Spleen (tissue), 11 donors: ENCODE results near the gene C7. TPM values are rescaled to one million over a fixed set of nuclear protein-coding genes. Genes with fewer than 3 reads are reported as not detected.

Experiments
- DNase-seq: peaks from one replicate; pipeline ENCODE4 v3.0.0-alpha.2; 2020
- H3K27ac ChIP-seq, 8 donors: fragments of 200-600 bp; sonication (generic) in 7 of 8; 1 replicate in 4 of 8; 2 replicates in 4 of 8; pipeline versions ENCODE4 v1.5.0 to v1.8.0; 2016 to 2021; ENCODE audit warnings: inconsistent platforms in 4 of 8, mild to moderate bottlenecking in 4 of 8, moderate library complexity in 1 of 8
- H3K27me3 ChIP-seq, 7 donors: fragments of 200-600 bp; sonication (generic) in 6 of 7; replicated peaks in 1 of 7; 1 replicate in 4 of 7; 2 replicates in 3 of 7; pipeline versions ENCODE4 v1.5.0 to v1.8.0; 2016 to 2021; ENCODE audit warnings: inconsistent platforms in 3 of 7, mild to moderate bottlenecking in 1 of 7
- H3K36me3 ChIP-seq, 6 donors: fragments of 200-600 bp; sonication (generic) in 5 of 6; 1 replicate in 4 of 6; 2 replicates in 2 of 6; pipeline versions ENCODE4 v1.5.0 to v1.8.0; 2016 to 2021; ENCODE audit warnings: inconsistent platforms in 2 of 6
- H3K4me1 ChIP-seq, 6 donors: fragments of 200-600 bp; sonication (generic) in 5 of 6; 1 replicate in 3 of 6; 2 replicates in 3 of 6; pipeline versions ENCODE4 v1.5.0 to v1.8.0; 2016 to 2021; ENCODE audit warnings: inconsistent platforms in 3 of 6
- H3K4me3 ChIP-seq, 8 donors: fragments of 200-600 bp; sonication (generic) in 7 of 8; 1 replicate in 4 of 8; 2 replicates in 4 of 8; pipeline versions ENCODE4 v1.5.0 to v1.8.0; 2016 to 2021; ENCODE audit warnings: inconsistent platforms in 4 of 8, mild to moderate bottlenecking in 4 of 8, moderate library complexity in 2 of 8
- H3K9me3 ChIP-seq, 8 donors: fragments of 200-600 bp; sonication (generic) in 7 of 8; 1 replicate in 4 of 8; 2 replicates in 4 of 8; pipeline versions ENCODE4 v1.5.0 to v1.8.0; 2016 to 2021; ENCODE audit warnings: inconsistent platforms in 4 of 8
- POLR2A ChIP-seq, 3 donors: fragments of 450-650 bp; IDR thresholded peaks; one replicate each; pipeline ENCODE4 v1.5.1; 2017; ENCODE audit warnings: antibody characterized with exemption in 3 of 3, mild to moderate bottlenecking in 1 of 3
- POLR2AphosphoS5 ChIP-seq, 3 donors: sonication (generic); formaldehyde crosslinking; IDR thresholded peaks; one replicate each; pipeline ENCODE4 v1.5.1; 2017; ENCODE audit warnings: antibody characterized with exemption in 3 of 3
- WGBS, 5 donors: extraction: QIAGEN DNeasy Blood & Tissue Kit in 3 of 5; methylation state at CpG; one replicate each; pipeline versions ENCODE4 v1.1.5 to v1.1.7; 2013 to 2018; 5-methylcytosine and 5-hydroxymethylcytosine counted together
- intact Hi-C: fragments of 100-400 bp; cut with DNase I; formaldehyde crosslinking; loops from one replicate; pipeline ENCODE4 v1.15.0; 2023; ENCODE audit warnings: low total_unique reads
- polyA plus RNA-seq, 3 donors: library from polyadenylated mRNA; stranded (reverse); fragments of 200-250 nt; gene quantifications; one replicate each; pipeline ENCODE4 v1.2.1, GENCODE V29; 2013
- total RNA-seq, 7 donors: library from RNA; depleted of rRNA in 3 of 7; stranded (reverse); fragments of >200 nt in 3 of 7; fragmentation: NEBNext Ultra II Directional in 4 of 7; extraction: Animal tissue kit (Norgen Biotek cat#: 25700) in 4 of 7; gene quantifications; one replicate each; pipeline versions ENCODE4 v1.1.0 to v1.2.1, GENCODE V29; 2016 to 2021
- TF ChIP-seq, protein P1 (sequence below), 11 experiments: fragments of 200-600 bp in 7 of 11; fragments of 450-650 bp in 4 of 11; sonication (generic) in 4 of 11; IDR thresholded peaks in 8 of 11; conservative IDR thresholded peaks in 3 of 11; 1 replicate in 7 of 11; 2 replicates in 4 of 11; pipeline versions ENCODE4 v1.4.0 to v1.8.0; 2016 to 2021; ENCODE audit warnings: antibody characterized with exemption in 11 of 11, inconsistent platforms in 4 of 11, mild to moderate bottlenecking in 1 of 11
- donor health status: healthy with polysubstance abuse.
- donor health status: DM: no; HTN: no; CAD: no; lungs with moderate emphysema.
- donor health status: DM: no; HTN: no; CAD: no.
- donor health status: Bipolar disorder and iron deficiency.
- donor health status: healthy.
- donor health status: DM: no; HTN: no; CAD: no.
- donor health status: DM: yes; HTN: yes; CAD: no.

The C7 gene
- total and polyA plus RNA-seq, 10 donors: 19.0 to 867 (median 168) TPM

DNA sequence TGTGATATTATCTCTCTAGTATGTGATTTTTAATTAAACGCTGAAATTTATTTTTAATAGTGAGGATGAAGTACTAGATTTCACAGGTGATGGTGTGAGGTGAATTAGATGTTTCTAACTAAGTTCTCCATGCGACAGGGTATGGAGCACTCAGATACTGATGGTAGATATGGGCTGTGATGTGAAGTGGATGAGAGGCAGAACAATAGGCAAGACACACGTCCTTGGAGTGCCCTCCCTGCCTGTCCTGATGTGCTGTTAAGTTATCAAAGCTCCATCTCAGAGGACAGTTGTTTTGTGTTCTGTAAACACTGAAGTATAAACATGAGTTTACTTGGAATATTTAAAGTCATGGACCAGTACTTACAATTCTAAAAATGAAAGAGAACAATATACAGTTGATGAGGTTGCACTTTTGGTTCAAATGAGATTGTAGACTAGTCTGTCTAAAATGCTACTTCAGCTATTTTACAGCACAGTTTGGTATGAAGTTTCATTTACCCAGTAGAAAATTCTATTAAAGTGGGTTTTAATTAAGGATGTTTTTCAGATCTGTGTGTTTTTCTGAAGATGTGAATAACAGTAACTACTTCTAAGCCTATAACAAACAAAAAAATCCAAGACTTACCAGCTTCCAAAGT is 64.2 kb downstream of the C7 start:
- intact Hi-C loops: no loop called here
- WGBS, 5 donors: 70 to 79% (median 77%) methylated on average over 3 of the region's 3 CpGs
- H3K27ac ChIP-seq: no peak overlapping the region
- no peaks in the 10 kb centered on the region for H3K27me3 ChIP-seq
- TF ChIP-seq POLR2A (IDR thresholded peaks at IDR 0.05) (no peak), POLR2AphosphoS5 (IDR thresholded peaks at IDR 0.05) (no peak)
- TF ChIP-seq, protein P1, sequence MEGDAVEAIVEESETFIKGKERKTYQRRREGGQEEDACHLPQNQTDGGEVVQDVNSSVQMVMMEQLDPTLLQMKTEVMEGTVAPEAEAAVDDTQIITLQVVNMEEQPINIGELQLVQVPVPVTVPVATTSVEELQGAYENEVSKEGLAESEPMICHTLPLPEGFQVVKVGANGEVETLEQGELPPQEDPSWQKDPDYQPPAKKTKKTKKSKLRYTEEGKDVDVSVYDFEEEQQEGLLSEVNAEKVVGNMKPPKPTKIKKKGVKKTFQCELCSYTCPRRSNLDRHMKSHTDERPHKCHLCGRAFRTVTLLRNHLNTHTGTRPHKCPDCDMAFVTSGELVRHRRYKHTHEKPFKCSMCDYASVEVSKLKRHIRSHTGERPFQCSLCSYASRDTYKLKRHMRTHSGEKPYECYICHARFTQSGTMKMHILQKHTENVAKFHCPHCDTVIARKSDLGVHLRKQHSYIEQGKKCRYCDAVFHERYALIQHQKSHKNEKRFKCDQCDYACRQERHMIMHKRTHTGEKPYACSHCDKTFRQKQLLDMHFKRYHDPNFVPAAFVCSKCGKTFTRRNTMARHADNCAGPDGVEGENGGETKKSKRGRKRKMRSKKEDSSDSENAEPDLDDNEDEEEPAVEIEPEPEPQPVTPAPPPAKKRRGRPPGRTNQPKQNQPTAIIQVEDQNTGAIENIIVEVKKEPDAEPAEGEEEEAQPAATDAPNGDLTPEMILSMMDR (IDR thresholded peaks at IDR 0.05 in 8 of 11, conservative IDR thresholded peaks at IDR 0.05 in 3 of 11): no peak
- DNase-seq: no peak
- H3K9me3 ChIP-seq: no peaks in the 10 kb centered on the region
- H3K4me3 ChIP-seq: no peak overlapping the region
- peaks cover 0 to 11% (median 0%) of the 10 kb centered on the region in 6 donors for H3K36me3 ChIP-seq
- no peaks in the 10 kb centered on the region for H3K4me1 ChIP-seq

DNA sequence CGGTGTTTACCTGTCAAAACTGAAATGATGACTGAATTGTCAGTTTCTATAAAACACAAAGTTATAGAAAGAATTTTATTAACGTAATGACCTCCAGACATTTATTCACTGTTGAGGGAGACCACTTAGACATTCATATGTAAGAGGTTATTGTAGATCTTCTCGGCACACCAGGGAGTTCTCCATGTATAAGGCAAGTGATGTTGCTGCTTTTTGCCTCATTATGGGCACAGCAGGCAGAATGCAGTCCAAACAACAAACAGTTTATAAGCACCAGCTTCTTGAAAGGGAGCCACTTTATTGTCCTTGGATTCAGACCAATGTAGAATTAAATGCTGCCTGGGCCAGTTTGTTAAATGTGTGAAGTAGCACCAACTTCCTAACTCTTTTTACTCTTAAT is 66.7 kb downstream of the C7 start:
- peaks cover 0 to 25% (median 0%) of the 10 kb centered on the region in 6 donors for H3K36me3 ChIP-seq
- no peaks in the 10 kb centered on the region for H3K27me3 ChIP-seq
- no peaks in the 10 kb centered on the region for H3K4me1 ChIP-seq
- H3K27ac ChIP-seq: no peak overlapping the region
- no peak for DNase-seq
- H3K4me3 ChIP-seq: no peak overlapping the region
- no peak for TF ChIP-seq POLR2A (IDR thresholded peaks at IDR 0.05)
- no peak for TF ChIP-seq POLR2AphosphoS5 (IDR thresholded peaks at IDR 0.05)
- TF ChIP-seq, protein P1 (IDR thresholded peaks at IDR 0.05 in 8 of 11, conservative IDR thresholded peaks at IDR 0.05 in 3 of 11): no peak
- WGBS, 5 donors: 75 to 84% (median 79%) methylated on average over 3 of the region's 3 CpGs
- intact Hi-C loops: no loop called here
- no peaks in the 10 kb centered on the region for H3K9me3 ChIP-seq

DNA sequence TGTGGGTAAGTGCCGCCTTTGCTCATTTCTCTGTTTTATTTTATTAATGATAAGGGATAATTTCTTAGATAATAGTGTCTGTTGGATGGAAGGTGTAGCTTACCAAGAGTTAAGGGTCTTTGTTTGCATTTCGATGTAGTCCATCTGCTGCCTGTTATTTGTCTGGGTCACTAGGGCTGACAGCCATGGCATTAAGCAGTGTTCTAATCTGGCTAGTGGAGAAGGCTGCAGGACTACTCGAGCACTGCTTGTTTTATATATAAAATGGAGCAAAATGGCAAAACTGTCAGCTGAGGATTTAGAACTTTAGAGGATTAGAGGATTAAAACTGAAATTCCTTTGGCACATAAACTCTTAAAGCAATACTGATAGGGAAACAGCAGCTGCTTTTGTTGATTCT is 67.5 kb downstream of the C7 start:
- TF ChIP-seq POLR2AphosphoS5 (IDR thresholded peaks at IDR 0.05) (no peak), POLR2A (IDR thresholded peaks at IDR 0.05) (no peak)
- TF ChIP-seq, protein P1 (IDR thresholded peaks at IDR 0.05 in 8 of 11, conservative IDR thresholded peaks at IDR 0.05 in 3 of 11): no peak
- WGBS, 5 donors: 58 to 78% (median 69%) methylated on average over 3 of the region's 3 CpGs
- no peak overlapping the region for H3K4me3 ChIP-seq
- no peaks in the 10 kb centered on the region for H3K9me3 ChIP-seq
- H3K4me1 ChIP-seq: no peaks in the 10 kb centered on the region
- H3K36me3 ChIP-seq: peaks cover 0 to 33% (median 0%) of the 10 kb centered on the region in 6 donors
- DNase-seq: no peak
- intact Hi-C loops: no loop called here
- H3K27ac ChIP-seq: no peak overlapping the region
- H3K27me3 ChIP-seq: no peaks in the 10 kb centered on the region

DNA sequence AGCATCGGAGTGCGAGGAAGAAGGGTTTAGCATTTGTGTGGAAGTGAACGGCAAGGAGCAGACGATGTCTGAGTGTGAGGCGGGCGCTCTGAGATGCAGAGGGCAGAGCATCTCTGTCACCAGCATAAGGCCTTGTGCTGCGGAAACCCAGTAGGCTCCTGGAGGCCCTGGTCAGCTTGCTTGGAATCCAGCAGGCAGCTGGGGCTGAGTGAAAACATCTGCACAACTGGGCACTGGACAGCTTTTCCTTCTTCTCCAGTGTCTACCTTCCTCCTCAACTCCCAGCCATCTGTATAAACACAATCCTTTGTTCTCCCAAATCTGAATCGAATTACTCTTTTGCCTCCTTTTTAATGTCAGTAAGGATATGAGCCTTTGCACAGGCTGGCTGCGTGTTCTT is 72.1 kb downstream of the C7 start:
- DNase-seq: no peak

More for the DNA sequence above, 72.1 kb downstream of the C7 start:
- Histone ChIP-seq H3K27me3 (no peaks in the 10 kb centered on the region), H3K27ac (no peak overlapping the region), H3K4me3 (no peak overlapping the region), H3K36me3 (peaks cover 0 to 34% (median 0%) of the 10 kb centered on the region in 6 donors), H3K9me3 (peaks cover 0 to 1% (median 0%) of the 10 kb centered on the region in 8 donors), H3K4me1 (no peaks in the 10 kb centered on the region)
- intact Hi-C loops: no loop called here
- TF ChIP-seq POLR2AphosphoS5 (IDR thresholded peaks at IDR 0.05): no peak
- TF ChIP-seq, protein P1 (IDR thresholded peaks at IDR 0.05 in 8 of 11, conservative IDR thresholded peaks at IDR 0.05 in 3 of 11): no peak
- TF ChIP-seq POLR2A (IDR thresholded peaks at IDR 0.05): no peak
- 90 to 94% (median 93%) methylated on average over 9 of the region's 9 CpGs for WGBS, 5 donors
